ENCODE data around the gene NAB1. TPM values are rescaled to one million over a fixed set of nuclear protein-coding genes. Genes with fewer than 3 reads are reported as not detected.
"Not testable (repeated sequence)": the region's sequence is repeated elsewhere in the genome, so short reads cannot be mapped to it uniquely, and the experiment has no call there.

Gene NAB1
- total RNA-seq, 1 donor, result 54.8 TPM

GRCh38 chr2:190607657-190608357 lies 41.1 kb upstream of the NAB1 start:
- H3K4me3 ChIP-seq (ENCODE audit: low read depth, low read length), result peak overlapping the region; percentile 5
- TF ChIP-seq CTCF (IDR thresholded peaks at IDR 0.05; ENCODE audit: insufficient read depth, low read depth, low read length), result no peak
- peak; percentile 68 for DNase-seq (ENCODE audit: low read depth)

GRCh38 chr2:190608863-190609262 lies 40.0 kb upstream of the NAB1 start:
- H3K4me3 ChIP-seq (ENCODE audit: low read depth, low read length); DNase-seq (ENCODE audit: low read depth): not testable (repeated sequence)

GRCh38 chr2:190609397-190609796 lies 39.5 kb upstream of the NAB1 start:
- not testable (repeated sequence) for H3K4me3 ChIP-seq (ENCODE audit: low read depth, low read length); DNase-seq (ENCODE audit: low read depth)

- H3K4me3 ChIP-seq (ENCODE audit: low read depth, low read length); DNase-seq (ENCODE audit: low read depth): not testable (repeated sequence)
Measured at GRCh38 chr2:190610528-190610927, 38.4 kb upstream of the NAB1 start.

GRCh38 chr2:190615555-190616200 lies 33.2 kb upstream of the NAB1 start:
- H3K4me3 ChIP-seq (ENCODE audit: low read depth, low read length), result no peak overlapping the region
- no peak for DNase-seq (ENCODE audit: low read depth)
- no peak for TF ChIP-seq CTCF (IDR thresholded peaks at IDR 0.05; ENCODE audit: insufficient read depth, low read depth, low read length)

GRCh38 chr2:190618030-190618429 lies 30.9 kb upstream of the NAB1 start:
- no peak overlapping the region for H3K4me3 ChIP-seq (ENCODE audit: low read depth, low read length)
- no peak for TF ChIP-seq CTCF (IDR thresholded peaks at IDR 0.05; ENCODE audit: insufficient read depth, low read depth, low read length)
- DNase-seq (ENCODE audit: low read depth), result no peak

- TF ChIP-seq CTCF (IDR thresholded peaks at IDR 0.05; ENCODE audit: insufficient read depth, low read depth, low read length), result no peak
- H3K4me3 ChIP-seq (ENCODE audit: low read depth, low read length), result no peak overlapping the region
- no peak for DNase-seq (ENCODE audit: low read depth)
Measured at GRCh38 chr2:190625691-190626090, 23.2 kb upstream of the NAB1 start.

GRCh38 chr2:190626641-190627210 lies 22.2 kb upstream of the NAB1 start:
- no peak overlapping the region for H3K4me3 ChIP-seq (ENCODE audit: low read depth, low read length)
- no peak for TF ChIP-seq CTCF (IDR thresholded peaks at IDR 0.05; ENCODE audit: insufficient read depth, low read depth, low read length)
- DNase-seq (ENCODE audit: low read depth), result no peak

Measured in fibroblast of villous mesenchyme (primary cell).